ENCODE measurements around the gene SMAD3.

SMAD3 gene

GRCh38 chr15:67103432-67103831, 38.0 kb downstream of the SMAD3 start:
- H2AFZ ChIP-seq (ENCODE audit: low read depth, low read length): no peak overlapping the region
- H3K36me3 ChIP-seq (ENCODE audit: insufficient read depth, low read length): no peaks in the 10 kb centered on the region
- H3K4me1 ChIP-seq (ENCODE audit: insufficient read depth, low read length): peaks cover 17% of the 10 kb centered on the region
- H3K27me3 ChIP-seq (ENCODE audit: insufficient read depth, low read length): no peaks in the 10 kb centered on the region
- H3K4me3 ChIP-seq (ENCODE audit: low read length): no peak overlapping the region
- H3K9me3 ChIP-seq (ENCODE audit: low read length): no peaks in the 10 kb centered on the region

- no peaks in the 10 kb centered on the region for H3K36me3 ChIP-seq (ENCODE audit: insufficient read depth, low read length)
- no peaks in the 10 kb centered on the region for H3K9me3 ChIP-seq (ENCODE audit: low read length)
- no peak overlapping the region for H2AFZ ChIP-seq (ENCODE audit: low read depth, low read length)
- H3K27me3 ChIP-seq (ENCODE audit: insufficient read depth, low read length): no peaks in the 10 kb centered on the region
- H3K4me3 ChIP-seq (ENCODE audit: low read length): no peak overlapping the region
- peaks cover 17% of the 10 kb centered on the region for H3K4me1 ChIP-seq (ENCODE audit: insufficient read depth, low read length)
Measured at GRCh38 chr15:67103869-67104268, 38.5 kb downstream of the SMAD3 start.

GRCh38 chr15:67104510-67104909, 39.1 kb downstream of the SMAD3 start:
- Histone ChIP-seq H3K27me3 (ENCODE audit: insufficient read depth, low read length) (no peaks in the 10 kb centered on the region), H3K9me3 (ENCODE audit: low read length) (no peaks in the 10 kb centered on the region), H3K4me1 (ENCODE audit: insufficient read depth, low read length) (peaks cover 20% of the 10 kb centered on the region), H2AFZ (ENCODE audit: low read depth, low read length) (no peak overlapping the region), H3K36me3 (ENCODE audit: insufficient read depth, low read length) (no peaks in the 10 kb centered on the region), H3K4me3 (ENCODE audit: low read length) (no peak overlapping the region)

- no peak overlapping the region for H2AFZ ChIP-seq (ENCODE audit: low read depth, low read length)
- H3K36me3 ChIP-seq (ENCODE audit: insufficient read depth, low read length): no peaks in the 10 kb centered on the region
- H3K4me3 ChIP-seq (ENCODE audit: low read length): no peak overlapping the region
- H3K4me1 ChIP-seq (ENCODE audit: insufficient read depth, low read length): peaks cover 20% of the 10 kb centered on the region
- H3K27me3 ChIP-seq (ENCODE audit: insufficient read depth, low read length): no peaks in the 10 kb centered on the region
- H3K9me3 ChIP-seq (ENCODE audit: low read length): no peaks in the 10 kb centered on the region
Measured at GRCh38 chr15:67105065-67105951, 39.9 kb downstream of the SMAD3 start.

GRCh38 chr15:67105991-67106763, 40.8 kb downstream of the SMAD3 start:
- Histone ChIP-seq H3K27me3 (ENCODE audit: insufficient read depth, low read length) (no peaks in the 10 kb centered on the region), H2AFZ (ENCODE audit: low read depth, low read length) (no peak overlapping the region), H3K4me1 (ENCODE audit: insufficient read depth, low read length) (peaks cover 20% of the 10 kb centered on the region), H3K9me3 (ENCODE audit: low read length) (peaks cover 2% of the 10 kb centered on the region), H3K36me3 (ENCODE audit: insufficient read depth, low read length) (no peaks in the 10 kb centered on the region), H3K4me3 (ENCODE audit: low read length) (no peak overlapping the region)

GRCh38 chr15:67106764-67107013, 41.3 kb downstream of the SMAD3 start:
- Histone ChIP-seq H3K4me3 (ENCODE audit: low read length) (no peak overlapping the region), H3K9me3 (ENCODE audit: low read length) (peaks cover 6% of the 10 kb centered on the region), H2AFZ (ENCODE audit: low read depth, low read length) (no peak overlapping the region), H3K4me1 (ENCODE audit: insufficient read depth, low read length) (peaks cover 20% of the 10 kb centered on the region), H3K36me3 (ENCODE audit: insufficient read depth, low read length) (no peaks in the 10 kb centered on the region), H3K27me3 (ENCODE audit: insufficient read depth, low read length) (no peaks in the 10 kb centered on the region)

GRCh38 chr15:67107014-67107812, 41.8 kb downstream of the SMAD3 start:
- peaks cover 20% of the 10 kb centered on the region for H3K4me1 ChIP-seq (ENCODE audit: insufficient read depth, low read length)
- H3K9me3 ChIP-seq (ENCODE audit: low read length): peaks cover 6% of the 10 kb centered on the region
- no peak overlapping the region for H3K4me3 ChIP-seq (ENCODE audit: low read length)
- no peaks in the 10 kb centered on the region for H3K36me3 ChIP-seq (ENCODE audit: insufficient read depth, low read length)
- H2AFZ ChIP-seq (ENCODE audit: low read depth, low read length): no peak overlapping the region
- no peaks in the 10 kb centered on the region for H3K27me3 ChIP-seq (ENCODE audit: insufficient read depth, low read length)

DNA sequence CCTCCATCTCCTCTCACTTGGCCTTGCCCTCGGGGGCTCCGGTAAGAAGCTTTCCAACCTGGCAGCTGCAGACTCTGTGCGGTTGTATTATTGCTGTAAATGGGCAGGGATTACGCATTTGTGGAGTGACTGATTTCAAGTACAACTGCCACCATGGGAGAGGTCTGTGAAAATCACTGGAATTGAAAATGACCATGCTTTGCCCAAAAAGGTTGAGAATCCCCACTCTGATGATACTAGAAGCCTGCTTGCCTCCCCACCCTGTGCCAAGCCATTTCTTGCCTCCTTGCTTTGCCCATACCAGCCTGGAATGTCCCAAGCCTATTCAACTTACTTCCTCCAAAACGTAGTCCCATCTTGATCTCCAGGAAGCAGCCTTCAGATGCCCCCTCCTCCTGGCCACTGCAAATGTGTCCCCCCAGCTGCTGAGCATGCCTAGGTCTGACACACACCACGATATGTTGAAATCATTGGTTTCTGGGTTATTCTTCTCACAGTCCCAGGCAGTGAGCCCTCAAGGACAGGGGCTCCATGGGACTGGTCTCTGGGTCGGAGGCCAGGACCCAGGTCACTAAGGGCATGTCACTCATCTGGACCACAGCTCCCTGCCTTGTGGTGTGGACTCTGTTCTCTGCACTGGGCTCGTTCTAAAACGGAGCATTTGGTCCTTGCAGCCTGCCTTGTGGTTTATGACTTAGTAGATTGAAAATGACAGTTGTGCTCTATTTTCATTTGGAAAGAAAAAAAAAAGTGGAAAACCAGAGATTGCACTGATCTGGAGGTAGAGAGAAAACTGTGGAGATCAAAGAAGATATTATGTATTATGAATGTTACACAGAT, 42.9 kb downstream of the SMAD3 start:
- Histone ChIP-seq H3K36me3 (ENCODE audit: insufficient read depth, low read length) (no peaks in the 10 kb centered on the region), H3K4me1 (ENCODE audit: insufficient read depth, low read length) (peaks cover 20% of the 10 kb centered on the region), H3K4me3 (ENCODE audit: low read length) (no peak overlapping the region), H3K9me3 (ENCODE audit: low read length) (peaks cover 6% of the 10 kb centered on the region), H2AFZ (ENCODE audit: low read depth, low read length) (no peak overlapping the region), H3K27me3 (ENCODE audit: insufficient read depth, low read length) (no peaks in the 10 kb centered on the region)

GRCh38 chr15:67109141-67110034, 44.0 kb downstream of the SMAD3 start:
- Histone ChIP-seq H3K4me1 (ENCODE audit: insufficient read depth, low read length) (peaks cover 20% of the 10 kb centered on the region), H2AFZ (ENCODE audit: low read depth, low read length) (no peak overlapping the region), H3K4me3 (ENCODE audit: low read length) (no peak overlapping the region), H3K9me3 (ENCODE audit: low read length) (peaks cover 6% of the 10 kb centered on the region), H3K36me3 (ENCODE audit: insufficient read depth, low read length) (no peaks in the 10 kb centered on the region), H3K27me3 (ENCODE audit: insufficient read depth, low read length) (no peaks in the 10 kb centered on the region)

GRCh38 chr15:67110361-67110781, 45.0 kb downstream of the SMAD3 start:
- H3K36me3 ChIP-seq (ENCODE audit: insufficient read depth, low read length): no peaks in the 10 kb centered on the region
- no peak overlapping the region for H2AFZ ChIP-seq (ENCODE audit: low read depth, low read length)
- no peaks in the 10 kb centered on the region for H3K27me3 ChIP-seq (ENCODE audit: insufficient read depth, low read length)
- peaks cover 15% of the 10 kb centered on the region for H3K4me1 ChIP-seq (ENCODE audit: insufficient read depth, low read length)
- H3K9me3 ChIP-seq (ENCODE audit: low read length): peaks cover 6% of the 10 kb centered on the region
- no peak overlapping the region for H3K4me3 ChIP-seq (ENCODE audit: low read length)

GRCh38 chr15:67110958-67111864, 45.8 kb downstream of the SMAD3 start:
- H3K36me3 ChIP-seq (ENCODE audit: insufficient read depth, low read length): no peaks in the 10 kb centered on the region
- peaks cover 6% of the 10 kb centered on the region for H3K9me3 ChIP-seq (ENCODE audit: low read length)
- H3K27me3 ChIP-seq (ENCODE audit: insufficient read depth, low read length): no peaks in the 10 kb centered on the region
- no peak overlapping the region for H3K4me3 ChIP-seq (ENCODE audit: low read length)
- no peak overlapping the region for H2AFZ ChIP-seq (ENCODE audit: low read depth, low read length)
- peaks cover 7% of the 10 kb centered on the region for H3K4me1 ChIP-seq (ENCODE audit: insufficient read depth, low read length)

All from neuron (in vitro differentiated cells).